ENCODE measurements around the gene ACOX2. TPM values are rescaled to one million over a fixed set of nuclear protein-coding genes. Genes with fewer than 3 reads are reported as not detected.

Gene ACOX2
- total RNA-seq: 33.3 TPM
- long read RNA-seq, transcript ACOX2-201 (15 exons, 2,426 nt): major isoform, 43 of 101 reads
- long read RNA-seq, transcript ACOX2-207 (6 exons, 1,072 nt): minor isoform, 14 of 101 reads
- long read RNA-seq, partial matches to known transcripts: 15 of 101 reads
- long read RNA-seq, other reads (novel, unspliced or antisense): 29 of 101 reads

DNA sequence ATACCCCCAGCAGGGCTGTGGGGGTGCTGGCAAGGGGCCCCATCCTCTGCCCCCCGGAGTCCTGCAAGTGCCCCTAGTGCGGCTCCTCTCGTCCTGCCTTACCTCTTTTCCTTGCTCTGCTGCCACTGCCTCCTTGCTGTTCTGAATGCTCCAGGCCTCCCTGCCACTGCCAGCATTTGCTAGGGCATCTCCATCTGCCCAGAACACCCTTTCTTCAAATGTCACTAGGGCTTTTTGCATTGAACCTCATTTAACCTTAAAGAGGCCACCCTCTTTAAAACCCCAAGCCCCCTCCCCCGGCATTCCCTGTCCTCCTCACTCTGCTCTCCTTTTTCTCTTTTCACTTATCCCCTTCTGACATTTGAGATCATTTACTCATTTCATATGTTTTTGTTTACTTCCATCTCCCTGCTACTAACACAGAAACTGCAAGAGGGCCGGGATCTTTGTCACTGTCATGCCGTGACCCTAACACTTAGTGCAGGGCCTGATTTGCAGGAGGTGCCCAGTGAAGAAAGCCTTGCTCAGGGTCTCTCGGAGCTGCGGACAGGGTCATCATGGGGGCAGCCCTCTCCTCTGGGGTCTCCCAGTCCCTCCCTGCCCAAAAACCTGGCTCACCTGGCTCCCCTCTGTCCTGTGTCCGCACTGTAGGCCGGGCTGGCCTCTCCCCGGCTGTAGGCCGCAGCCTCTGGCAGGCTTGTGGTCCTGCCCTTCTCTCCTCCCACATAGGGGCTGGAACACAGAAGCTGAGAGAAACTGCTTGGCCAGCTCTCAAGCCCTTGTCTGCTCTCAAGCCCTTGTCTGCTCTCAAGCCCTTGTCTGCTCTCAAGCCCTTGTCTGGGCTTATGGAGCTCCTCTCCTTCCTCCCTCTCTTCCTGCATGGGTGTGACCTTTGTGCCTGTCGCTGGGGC lies at the start of gene ACOX2:
TSS of gene ACOX2 (minus strand) at position 690 of the 911 bp plus-strand sequence. CDS start 2,084 bp downstream, outside the sequence.
- peak; percentile 83 for DNase-seq
- peak; percentile 95 for ATAC-seq (ENCODE audit: poor library complexity)
- intact Hi-C loops (cut with DNase I): no loop called here

DNA sequence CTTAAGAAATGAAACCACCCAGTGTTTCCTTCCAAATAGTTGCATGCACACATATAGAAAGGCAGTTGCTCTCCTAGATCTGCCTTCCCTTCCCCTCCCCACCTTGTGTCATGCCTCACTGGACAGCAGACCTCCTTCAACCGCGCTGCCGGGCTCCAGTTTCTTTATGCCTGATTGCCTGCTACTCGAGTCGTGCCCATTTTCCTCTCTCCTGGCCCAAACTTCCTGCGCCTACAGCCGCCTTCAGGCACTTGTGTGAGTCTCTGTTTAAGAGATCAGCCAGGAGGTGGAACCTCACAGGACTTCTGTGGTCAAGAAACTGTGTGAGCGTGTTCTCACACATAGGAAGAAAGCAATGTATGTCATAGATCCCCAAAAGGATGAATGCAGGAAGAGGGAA lies 49.0 kb upstream of the ACOX2 start:
- intact Hi-C loops (cut with DNase I): loop anchor here (5.0 kb wide), 1 partner anchor 41 kb away; no protein-coding TSS in a partner anchor
- peak; percentile 2 for ATAC-seq (ENCODE audit: poor library complexity)
- DNase-seq: no peak

- DNase-seq: peak; percentile 94
- peak; percentile 95 for ATAC-seq (ENCODE audit: poor library complexity)
- intact Hi-C loops (cut with DNase I): loop anchor here (5.0 kb wide), 1 partner anchor 42 kb away; no protein-coding TSS in a partner anchor
Observed at GRCh38 chr3:58585005-58585786, 48.2 kb upstream of the ACOX2 start.

DNA sequence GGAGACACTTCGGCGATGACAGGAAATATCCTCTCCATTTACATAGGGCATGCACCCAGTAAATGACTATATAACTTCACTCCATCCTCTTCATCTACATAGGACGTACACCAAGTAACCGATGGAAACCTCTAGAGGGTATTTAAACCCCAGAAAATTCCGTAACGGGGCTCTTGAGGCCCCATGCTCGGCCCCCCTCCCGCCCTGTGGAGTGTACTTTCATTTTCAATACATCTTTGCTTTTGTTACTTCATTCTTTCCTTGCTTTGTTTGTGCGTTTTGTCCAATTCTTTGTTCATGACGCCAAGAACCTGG lies 47.7 kb upstream of the ACOX2 start:
- DNase-seq (no peak), ATAC-seq (ENCODE audit: poor library complexity) (peak; percentile 8)
- intact Hi-C loops (cut with DNase I): loop anchor here (5.0 kb wide), 1 partner anchor 43 kb away; no protein-coding TSS in a partner anchor

DNA sequence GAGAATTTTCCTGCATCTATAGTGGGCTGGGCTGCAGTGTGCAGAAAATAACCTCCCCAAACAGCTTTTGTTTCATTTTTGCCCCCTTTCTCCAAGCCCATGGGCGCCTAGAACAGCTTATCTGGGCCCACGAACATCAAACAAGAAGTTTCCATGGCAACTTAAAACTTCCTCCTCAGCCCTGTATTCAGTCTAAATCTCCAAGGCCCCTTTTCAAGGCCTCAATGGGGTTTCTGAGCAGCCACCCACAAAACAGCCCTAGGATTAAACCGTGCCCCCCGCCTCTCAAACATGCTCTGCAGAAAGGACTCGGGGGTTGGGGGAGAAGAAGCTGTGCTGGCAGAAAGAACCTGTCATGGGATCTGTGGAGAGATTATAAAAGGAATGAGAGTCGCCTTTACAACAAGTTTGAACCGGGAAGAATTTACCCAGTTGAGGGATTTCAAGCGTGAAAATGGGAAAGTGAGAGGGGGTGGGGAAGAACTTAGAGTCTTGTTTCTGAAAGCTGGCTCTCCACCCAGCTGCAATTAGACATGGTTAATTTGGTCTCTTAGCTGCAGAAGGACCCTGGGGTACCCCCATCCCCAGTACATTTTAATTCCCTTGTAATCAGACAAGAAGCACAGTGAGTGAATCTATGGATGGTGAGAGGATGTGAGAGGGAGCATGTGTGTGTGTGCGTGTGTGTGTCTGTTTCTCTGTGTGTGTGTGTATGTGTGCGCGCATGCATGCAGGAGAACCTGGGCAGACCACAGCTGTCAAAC lies 44.5 kb upstream of the ACOX2 start:
- ATAC-seq (ENCODE audit: poor library complexity) (no peak), DNase-seq (no peak)

GRCh38 chr3:58580826-58581327 lies 43.9 kb upstream of the ACOX2 start:
- DNase-seq (no peak), ATAC-seq (ENCODE audit: poor library complexity) (no peak)
- intact Hi-C loops (cut with DNase I): no loop called here

More for the DNA sequence above, 44.5 kb upstream of the ACOX2 start:
- intact Hi-C loops (cut with DNase I): no loop called here

GRCh38 chr3:58578873-58579272 lies 41.9 kb upstream of the ACOX2 start:
- ATAC-seq (ENCODE audit: poor library complexity) (no peak), DNase-seq (no peak)
- intact Hi-C loops (cut with DNase I): no loop called here

- intact Hi-C loops (cut with DNase I): no loop called here
- peak; percentile 56 for DNase-seq
- ATAC-seq (ENCODE audit: poor library complexity): peak; percentile 81
Observed at GRCh38 chr3:58577269-58577821, 40.4 kb upstream of the ACOX2 start, which contains the start of gene FAM107A. TSS of gene FAM107A (minus strand) at chr3:58577391. CDS start at chr3:58569860, 7,531 bp downstream.

GRCh38 chr3:58576716-58577115 lies 39.7 kb upstream of the ACOX2 start:
- ATAC-seq (ENCODE audit: poor library complexity): no peak
- no peak for DNase-seq
- intact Hi-C loops (cut with DNase I): no loop called here

DNA sequence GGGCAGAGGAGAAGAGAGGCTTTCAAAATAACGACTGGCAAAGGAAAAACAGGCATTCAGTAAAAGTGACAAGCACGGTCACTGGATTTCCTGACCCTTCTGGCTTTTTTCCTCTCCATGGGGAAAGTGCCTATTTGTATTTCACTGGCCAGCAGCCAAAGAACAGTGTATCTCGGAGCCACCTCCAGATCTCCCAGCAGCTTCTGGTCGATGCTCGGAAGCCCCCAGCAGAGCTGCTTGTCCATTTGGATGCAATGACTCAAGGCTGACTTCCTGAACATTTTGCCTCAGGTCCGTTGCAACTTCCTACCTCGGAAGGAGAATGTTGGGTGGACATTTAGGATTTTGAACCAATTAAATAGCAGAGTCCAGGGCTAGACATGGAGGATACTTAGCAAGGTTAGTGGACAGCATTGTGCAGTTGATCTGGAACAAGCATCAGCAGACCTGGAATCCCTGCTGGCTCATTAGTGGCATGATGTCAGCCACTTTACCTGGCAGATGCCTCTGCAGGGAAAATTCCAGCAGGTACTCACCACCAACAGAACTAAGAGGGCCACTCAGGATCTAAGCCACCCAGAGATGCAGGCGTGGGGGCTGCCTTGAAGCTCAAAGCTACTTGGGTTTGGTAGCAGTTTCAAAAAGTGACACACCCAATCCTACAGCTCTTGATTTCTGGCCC lies 39.1 kb upstream of the ACOX2 start:
- intact Hi-C loops (cut with DNase I): no loop called here
- DNase-seq (no peak), ATAC-seq (ENCODE audit: poor library complexity) (no peak)

- intact Hi-C loops (cut with DNase I): no loop called here
- no peak for DNase-seq
Observed at GRCh38 chr3:58574682-58575081, 37.7 kb upstream of the ACOX2 start.

DNA sequence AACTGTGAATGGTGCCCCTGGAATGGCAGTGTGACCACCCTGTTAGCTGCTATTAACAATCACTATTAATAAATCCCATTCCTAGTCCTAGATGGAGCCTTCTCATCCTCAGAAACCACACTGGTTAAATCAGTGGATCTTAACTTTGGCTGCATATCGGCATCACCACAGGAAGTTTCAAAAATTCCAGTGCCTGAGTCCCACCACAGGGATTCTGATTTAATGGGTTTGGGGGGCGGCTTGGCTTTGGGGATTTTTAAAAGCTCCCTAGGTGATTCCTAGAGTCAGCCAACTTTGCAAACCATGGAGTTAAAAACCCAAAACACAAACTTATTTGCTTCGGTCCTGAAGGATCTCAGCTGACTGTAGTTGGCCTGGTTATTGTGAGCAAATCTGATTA lies 37.1 kb upstream of the ACOX2 start:
- no peak for DNase-seq
- no peak for ATAC-seq (ENCODE audit: poor library complexity)
- intact Hi-C loops (cut with DNase I): no loop called here

More at GRCh38 chr3:58574682-58575081, 37.7 kb upstream of the ACOX2 start:
- no peak for ATAC-seq (ENCODE audit: poor library complexity)

- ATAC-seq (ENCODE audit: poor library complexity) (peak; percentile 16), DNase-seq (no peak)
- intact Hi-C loops (cut with DNase I): no loop called here
Observed at GRCh38 chr3:58573640-58574039, 36.6 kb upstream of the ACOX2 start.

DNA sequence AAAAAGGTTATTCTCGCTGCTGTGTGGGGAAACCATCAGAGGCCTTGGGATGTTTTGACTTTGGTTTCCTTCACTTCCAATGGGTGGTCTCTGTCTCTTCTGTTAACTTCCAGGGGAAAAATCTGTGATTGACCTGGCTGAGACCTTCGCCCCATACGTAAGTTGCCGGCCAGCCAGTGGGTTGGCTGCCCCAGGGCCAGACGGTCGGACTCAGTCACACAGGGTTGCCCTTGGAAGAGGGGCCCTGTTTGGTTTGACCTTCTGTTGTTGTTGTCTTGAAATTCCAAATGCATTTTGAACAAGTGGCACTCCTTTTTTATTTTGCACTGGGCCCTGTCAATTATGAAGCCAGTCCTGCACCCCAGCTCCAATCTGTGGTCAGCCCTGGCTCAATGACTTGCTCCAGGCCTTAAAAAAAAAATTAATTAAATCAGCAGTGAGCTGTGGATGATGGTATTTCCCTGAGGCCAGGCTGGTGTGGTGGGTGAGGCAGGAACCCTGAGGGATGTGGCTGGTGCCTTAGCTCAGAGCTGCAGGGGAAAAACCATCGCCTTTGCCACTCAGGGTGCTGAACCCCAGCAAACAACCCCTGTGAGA lies 35.7 kb upstream of the ACOX2 start:
- DNase-seq: no peak
- intact Hi-C loops (cut with DNase I): no loop called here
- ATAC-seq (ENCODE audit: poor library complexity): no peak

GRCh38 chr3:58572013-58572633 lies 35.1 kb upstream of the ACOX2 start:
- ATAC-seq (ENCODE audit: poor library complexity) (no peak), DNase-seq (no peak)
- intact Hi-C loops (cut with DNase I): no loop called here

DNA sequence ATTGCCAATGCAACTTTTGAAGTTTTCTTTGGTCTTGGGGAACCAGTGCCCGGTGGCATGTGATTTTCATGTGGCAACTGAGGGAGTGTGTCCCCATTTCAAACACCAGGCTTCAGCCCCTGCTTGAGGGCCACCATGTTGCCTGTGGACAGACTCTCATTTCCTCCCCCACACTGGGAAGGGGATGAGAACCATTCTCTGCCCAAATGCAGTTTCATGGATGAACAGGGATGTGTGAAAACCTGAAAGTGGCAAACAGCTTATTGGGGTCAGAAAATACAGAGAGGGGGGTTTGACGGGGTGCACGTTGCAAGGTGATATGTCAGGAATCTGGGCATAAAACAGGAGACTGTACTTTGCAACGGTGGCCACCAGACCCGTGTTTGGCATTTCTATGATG lies 33.9 kb upstream of the ACOX2 start:
- DNase-seq (no peak), ATAC-seq (ENCODE audit: poor library complexity) (no peak)
- intact Hi-C loops (cut with DNase I): no loop called here

Data from Right ventricle myocardium superior (tissue), 1 donor.